ENCODE measurements around the gene FFAR1.

DNA sequence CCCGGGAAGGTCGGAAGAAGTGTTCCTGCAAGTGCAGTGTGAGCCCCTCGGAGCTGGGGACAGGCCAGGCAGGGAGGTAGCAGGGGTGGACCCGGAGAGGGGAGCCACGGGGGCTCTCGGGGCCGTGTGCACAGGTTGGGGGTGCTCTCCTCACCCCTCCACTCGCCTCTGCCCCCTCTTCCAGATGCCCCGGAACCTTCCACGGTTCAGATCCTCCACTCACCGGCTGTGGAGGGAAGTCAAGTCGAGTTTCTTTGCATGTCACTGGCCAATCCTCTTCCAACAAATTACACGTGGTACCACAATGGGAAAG, 9.8 kb upstream of the FFAR1 start:
- TF ChIP-seq, protein P1, sequence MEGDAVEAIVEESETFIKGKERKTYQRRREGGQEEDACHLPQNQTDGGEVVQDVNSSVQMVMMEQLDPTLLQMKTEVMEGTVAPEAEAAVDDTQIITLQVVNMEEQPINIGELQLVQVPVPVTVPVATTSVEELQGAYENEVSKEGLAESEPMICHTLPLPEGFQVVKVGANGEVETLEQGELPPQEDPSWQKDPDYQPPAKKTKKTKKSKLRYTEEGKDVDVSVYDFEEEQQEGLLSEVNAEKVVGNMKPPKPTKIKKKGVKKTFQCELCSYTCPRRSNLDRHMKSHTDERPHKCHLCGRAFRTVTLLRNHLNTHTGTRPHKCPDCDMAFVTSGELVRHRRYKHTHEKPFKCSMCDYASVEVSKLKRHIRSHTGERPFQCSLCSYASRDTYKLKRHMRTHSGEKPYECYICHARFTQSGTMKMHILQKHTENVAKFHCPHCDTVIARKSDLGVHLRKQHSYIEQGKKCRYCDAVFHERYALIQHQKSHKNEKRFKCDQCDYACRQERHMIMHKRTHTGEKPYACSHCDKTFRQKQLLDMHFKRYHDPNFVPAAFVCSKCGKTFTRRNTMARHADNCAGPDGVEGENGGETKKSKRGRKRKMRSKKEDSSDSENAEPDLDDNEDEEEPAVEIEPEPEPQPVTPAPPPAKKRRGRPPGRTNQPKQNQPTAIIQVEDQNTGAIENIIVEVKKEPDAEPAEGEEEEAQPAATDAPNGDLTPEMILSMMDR (IDR thresholded peaks at IDR 0.05), result no peak
- no peak for TF ChIP-seq ZFX (IDR thresholded peaks at IDR 0.05; ENCODE audit: borderline replicate concordance)

Measured in 22Rv1 (cell line).